Measurements from ENCODE around the gene PREX1.

DNA sequence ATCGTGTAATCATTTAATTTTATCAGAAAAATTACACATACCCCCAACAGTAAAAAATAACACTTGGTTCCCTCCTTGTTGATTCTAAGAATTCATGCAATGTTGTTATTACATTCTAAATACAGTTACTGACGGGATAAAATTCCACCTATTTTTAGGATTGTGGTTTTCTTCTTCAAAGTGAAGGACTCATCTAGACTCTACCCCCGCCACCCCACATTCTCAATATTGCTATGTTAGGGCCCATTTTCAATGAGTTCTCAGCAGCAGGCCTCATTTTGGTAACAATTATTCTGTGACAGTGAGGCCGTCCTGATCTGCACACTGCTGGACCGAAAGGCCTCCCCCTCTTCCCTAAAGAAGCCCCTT, 43.5 kb downstream of the PREX1 start:
- TF ChIP-seq, protein P1, sequence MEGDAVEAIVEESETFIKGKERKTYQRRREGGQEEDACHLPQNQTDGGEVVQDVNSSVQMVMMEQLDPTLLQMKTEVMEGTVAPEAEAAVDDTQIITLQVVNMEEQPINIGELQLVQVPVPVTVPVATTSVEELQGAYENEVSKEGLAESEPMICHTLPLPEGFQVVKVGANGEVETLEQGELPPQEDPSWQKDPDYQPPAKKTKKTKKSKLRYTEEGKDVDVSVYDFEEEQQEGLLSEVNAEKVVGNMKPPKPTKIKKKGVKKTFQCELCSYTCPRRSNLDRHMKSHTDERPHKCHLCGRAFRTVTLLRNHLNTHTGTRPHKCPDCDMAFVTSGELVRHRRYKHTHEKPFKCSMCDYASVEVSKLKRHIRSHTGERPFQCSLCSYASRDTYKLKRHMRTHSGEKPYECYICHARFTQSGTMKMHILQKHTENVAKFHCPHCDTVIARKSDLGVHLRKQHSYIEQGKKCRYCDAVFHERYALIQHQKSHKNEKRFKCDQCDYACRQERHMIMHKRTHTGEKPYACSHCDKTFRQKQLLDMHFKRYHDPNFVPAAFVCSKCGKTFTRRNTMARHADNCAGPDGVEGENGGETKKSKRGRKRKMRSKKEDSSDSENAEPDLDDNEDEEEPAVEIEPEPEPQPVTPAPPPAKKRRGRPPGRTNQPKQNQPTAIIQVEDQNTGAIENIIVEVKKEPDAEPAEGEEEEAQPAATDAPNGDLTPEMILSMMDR (conservative IDR thresholded peaks at IDR 0.05 in 1 of 2, IDR thresholded peaks at IDR 0.05 in 1 of 2; ENCODE audit: low read depth in 1 of 2, low read length in 2 of 2): no peak
- TF ChIP-seq EZH2 (IDR thresholded peaks at IDR 0.05; ENCODE audit: low read length, missing control alignments): no peak

Data from fibroblast of lung (primary cell).